CD14-positive monocyte (primary cell): ENCODE measurements around the gene DKK1. TPM values are rescaled to one million over a fixed set of nuclear protein-coding genes. Genes with fewer than 3 reads are reported as not detected.

Experiments
- DNase-seq, 3 donors: peaks; one replicate each; pipeline ENCODE4 v3.0.0-alpha.2; 2011 to 2022
- H2AFZ ChIP-seq: 2 replicates; pipeline ENCODE4 v1.6.0; 2012; ENCODE audit warnings: mild to moderate bottlenecking, low read depth, low read length, inconsistent platforms; ENCODE audit not compliant: insufficient read depth, poor library complexity, severe bottlenecking
- H3K27ac ChIP-seq, 2 donors: 1 replicate in 1 of 2; 2 replicates in 1 of 2; pipeline ENCODE4 v1.5.1; 2012 to 2013; ENCODE audit warnings: low read length in 2 of 2, control low read depth in 1 of 2, inconsistent platforms in 1 of 2, low read depth in 1 of 2, mild to moderate bottlenecking in 1 of 2
- H3K27me3 ChIP-seq, 2 donors: one replicate each; pipeline versions ENCODE4 v1.6.0 to v1.6.1; 2011 to 2013; ENCODE audit warnings: low read length in 2 of 2; ENCODE audit not compliant: control insufficient read depth in 2 of 2, insufficient read depth in 2 of 2
- H3K36me3 ChIP-seq, 2 donors: replicated peaks in 1 of 2; 1 replicate in 1 of 2; 2 replicates in 1 of 2; pipeline versions ENCODE4 v1.5.1 to v1.6.1; 2012 to 2013; ENCODE audit warnings: low read length in 2 of 2, control low read depth in 1 of 2, inconsistent platforms in 1 of 2, mild to moderate bottlenecking in 1 of 2; ENCODE audit not compliant: insufficient read depth in 2 of 2, control insufficient read depth in 1 of 2
- H3K4me1 ChIP-seq, 2 donors: 1 replicate in 1 of 2; 2 replicates in 1 of 2; pipeline versions ENCODE4 v1.5.1 to v1.6.1; 2012 to 2013; ENCODE audit warnings: low read length in 2 of 2, control low read depth in 1 of 2, inconsistent platforms in 1 of 2, mild to moderate bottlenecking in 1 of 2, moderate library complexity in 1 of 2; ENCODE audit not compliant: insufficient read depth in 2 of 2, control insufficient read depth in 1 of 2
- H3K4me2 ChIP-seq: replicated peaks from 2 replicates; pipeline ENCODE3; 2012; ENCODE audit warnings: low read length, moderate library complexity, mild to moderate bottlenecking; ENCODE audit not compliant: poor library complexity, severe bottlenecking; ENCODE audit errors: extremely low read depth
- H3K4me3 ChIP-seq, 3 experiments: fragments of 200-600 bp in 1 of 3; sonication (generic) in 1 of 3; replicated peaks in 1 of 3; 1 replicate in 2 of 3; 2 replicates in 1 of 3; pipeline ENCODE4 v1.5.1; 2011 to 2013; ENCODE audit warnings: low read length in 3 of 3, mild to moderate bottlenecking in 3 of 3, control low read depth in 2 of 3, low read depth in 2 of 3, inconsistent platforms in 1 of 3, moderate library complexity in 1 of 3
- H3K79me2 ChIP-seq: 2 replicates; pipeline ENCODE4 v1.6.0; 2012; ENCODE audit warnings: mild to moderate bottlenecking, control low read depth, inconsistent platforms, low read length, moderate library complexity; ENCODE audit not compliant: insufficient read depth
- H3K9ac ChIP-seq: 2 replicates; pipeline ENCODE4 v1.6.0; 2017; ENCODE audit warnings: low read length, mild to moderate bottlenecking; ENCODE audit not compliant: insufficient read depth, poor library complexity, severe bottlenecking
- H3K9me3 ChIP-seq, 2 donors: replicated peaks in 1 of 2; 1 replicate in 1 of 2; 2 replicates in 1 of 2; pipeline versions ENCODE4 v1.5.1 to v1.6.1; 2012 to 2013; ENCODE audit warnings: low read length in 2 of 2, control low read depth in 1 of 2; ENCODE audit not compliant: control insufficient read depth in 1 of 2, insufficient read depth in 1 of 2
- H4K20me1 ChIP-seq: 2 replicates; pipeline ENCODE4 v1.6.0; 2012; ENCODE audit warnings: mild to moderate bottlenecking, low read length, control low read depth, moderate library complexity; ENCODE audit not compliant: insufficient read depth
- H3K27ac Mint-ChIP-seq, 7 donors: one replicate each; pipeline ENCODE4 v1.8.0; 2020; ENCODE audit warnings: mild to moderate bottlenecking in 7 of 7, mixed read lengths in 7 of 7, moderate library complexity in 6 of 7, inconsistent platforms in 2 of 7
- H3K27me3 Mint-ChIP-seq, 3 donors: one replicate each; pipeline ENCODE4 v1.8.0; 2021 to 2022; ENCODE audit warnings: low read depth in 3 of 3, mild to moderate bottlenecking in 3 of 3, mixed read lengths in 3 of 3, moderate library complexity in 3 of 3, inconsistent platforms in 1 of 3
- H3K36me3 Mint-ChIP-seq, 2 donors: one replicate each; pipeline ENCODE4 v1.8.0; 2020; ENCODE audit warnings: mixed read lengths in 2 of 2, inconsistent platforms in 1 of 2, mild to moderate bottlenecking in 1 of 2
- H3K4me1 Mint-ChIP-seq: one replicate; pipeline ENCODE4 v1.8.0; 2020; ENCODE audit warnings: mild to moderate bottlenecking, mixed read lengths
- H3K4me3 Mint-ChIP-seq, 2 donors: one replicate each; pipeline ENCODE4 v1.8.0; 2020; ENCODE audit warnings: mild to moderate bottlenecking in 2 of 2, mixed read lengths in 2 of 2, moderate library complexity in 1 of 2
- H3K9me3 Mint-ChIP-seq, 7 donors: one replicate each; pipeline ENCODE4 v1.8.0; 2020 to 2022; ENCODE audit warnings: mixed read lengths in 7 of 7, mild to moderate bottlenecking in 6 of 7, moderate library complexity in 6 of 7, inconsistent platforms in 2 of 7
- CTCF ChIP-seq: fragments of 200-600 bp; IDR thresholded peaks from one replicate; pipeline ENCODE4 v1.8.0; 2022; ENCODE audit warnings: antibody characterized with exemption, mild to moderate bottlenecking
- WGBS: methylation state at CpG from one replicate; pipeline ENCODE4 v1.1.5; 2013; ENCODE audit warnings: missing lambda C conversion rate; ENCODE audit not compliant: insufficient coverage; 5-methylcytosine and 5-hydroxymethylcytosine counted together
- intact Hi-C, 2 donors: fragments of 100-400 bp; cut with micrococcal nuclease; formaldehyde crosslinking; loops; one replicate each; pipeline versions ENCODE4 v1.15.0 to v1.15.1; 2023
- polyA plus RNA-seq, 3 donors: library from polyadenylated mRNA; depleted of rRNA in 1 of 3; unstranded in 2 of 3; stranded (reverse) in 1 of 3; fragments of 300-500 nt in 2 of 3; fragments of >200 nt in 1 of 3; fragmentation: Illumina TruSeq in 2 of 3; gene quantifications; 1 replicate in 2 of 3; 2 replicates in 1 of 3; pipeline ENCODE4 v1.2.3, GENCODE V29; 2012 to 2021

The DKK1 gene
- polyA plus RNA-seq, 3 donors: not detected

GRCh38 chr10:52337225-52337624 is 23.1 kb downstream of the DKK1 start:
- no peaks in the 10 kb centered on the region for H3K27me3 ChIP-seq
- DNase-seq: no peak

GRCh38 chr10:52343439-52343838 is 29.4 kb downstream of the DKK1 start:
- intact Hi-C loops: no loop called here
- no peaks in the 10 kb centered on the region for H3K4me1 ChIP-seq
- no peaks in the 10 kb centered on the region for H3K79me2 ChIP-seq
- Mint-ChIP-seq H3K9me3 (peaks cover 0 to 19% (median 0%) of the 10 kb centered on the region in 7 donors), H3K27me3 (no peaks in the 10 kb centered on the region), H3K36me3 (no peaks in the 10 kb centered on the region), H3K27ac (no peak overlapping the region), H3K4me1 (no peaks in the 10 kb centered on the region), H3K4me3 (no peak overlapping the region)
- H2AFZ ChIP-seq: no peak overlapping the region
- no peaks in the 10 kb centered on the region for H4K20me1 ChIP-seq
- no peak for TF ChIP-seq CTCF
- H3K4me2 ChIP-seq: no peak overlapping the region
- no peaks in the 10 kb centered on the region for H3K27me3 ChIP-seq
- WGBS: 100% methylated on average over 1 of the region's 4 CpGs
- H3K4me3 ChIP-seq: no peak overlapping the region
- no peak for DNase-seq
- H3K9ac ChIP-seq: no peak overlapping the region
- H3K36me3 ChIP-seq: no peaks in the 10 kb centered on the region
- H3K27ac ChIP-seq: no peak overlapping the region
- peaks cover 0 to 22% of the 10 kb centered on the region in 2 donors for H3K9me3 ChIP-seq

More at GRCh38 chr10:52337225-52337624, 23.1 kb downstream of the DKK1 start:
- no peaks in the 10 kb centered on the region for H3K27me3 Mint-ChIP-seq
- Histone ChIP-seq H3K4me2 (no peak overlapping the region), H3K4me1 (no peaks in the 10 kb centered on the region), H3K36me3 (no peaks in the 10 kb centered on the region), H4K20me1 (no peaks in the 10 kb centered on the region), H3K9ac (no peak overlapping the region), H3K79me2 (no peaks in the 10 kb centered on the region), H3K9me3 (no peaks in the 10 kb centered on the region), H3K27ac (no peak overlapping the region), H2AFZ (no peak overlapping the region), H3K4me3 (no peak overlapping the region)
- H3K4me1 Mint-ChIP-seq: no peaks in the 10 kb centered on the region
- H3K36me3 Mint-ChIP-seq: no peaks in the 10 kb centered on the region
- intact Hi-C loops: no loop called here
- WGBS: no CpG with 5 or more reads among the region's 1 CpG
- H3K9me3 Mint-ChIP-seq: peaks cover 0 to 3% (median 0%) of the 10 kb centered on the region in 7 donors
- H3K27ac Mint-ChIP-seq: no peak overlapping the region
- no peak overlapping the region for H3K4me3 Mint-ChIP-seq
- TF ChIP-seq CTCF: no peak
